A549 treated with ZK216348 at 1 μM for 4 hours (cell line): Measurements from ENCODE around the gene MAP3K6. TPM values are rescaled to one million over a fixed set of nuclear protein-coding genes. Genes with fewer than 3 reads are reported as not detected.

Experiments
- total RNA-seq: library from RNA; stranded (reverse); fragments of 200-300 nt; extraction: Qiagen RNA extraction; gene quantifications from 5 replicates; pipeline ENCODE4 v1.2.3, GENCODE V29; 2022; ENCODE audit warnings: low read depth

Gene MAP3K6, protein sequence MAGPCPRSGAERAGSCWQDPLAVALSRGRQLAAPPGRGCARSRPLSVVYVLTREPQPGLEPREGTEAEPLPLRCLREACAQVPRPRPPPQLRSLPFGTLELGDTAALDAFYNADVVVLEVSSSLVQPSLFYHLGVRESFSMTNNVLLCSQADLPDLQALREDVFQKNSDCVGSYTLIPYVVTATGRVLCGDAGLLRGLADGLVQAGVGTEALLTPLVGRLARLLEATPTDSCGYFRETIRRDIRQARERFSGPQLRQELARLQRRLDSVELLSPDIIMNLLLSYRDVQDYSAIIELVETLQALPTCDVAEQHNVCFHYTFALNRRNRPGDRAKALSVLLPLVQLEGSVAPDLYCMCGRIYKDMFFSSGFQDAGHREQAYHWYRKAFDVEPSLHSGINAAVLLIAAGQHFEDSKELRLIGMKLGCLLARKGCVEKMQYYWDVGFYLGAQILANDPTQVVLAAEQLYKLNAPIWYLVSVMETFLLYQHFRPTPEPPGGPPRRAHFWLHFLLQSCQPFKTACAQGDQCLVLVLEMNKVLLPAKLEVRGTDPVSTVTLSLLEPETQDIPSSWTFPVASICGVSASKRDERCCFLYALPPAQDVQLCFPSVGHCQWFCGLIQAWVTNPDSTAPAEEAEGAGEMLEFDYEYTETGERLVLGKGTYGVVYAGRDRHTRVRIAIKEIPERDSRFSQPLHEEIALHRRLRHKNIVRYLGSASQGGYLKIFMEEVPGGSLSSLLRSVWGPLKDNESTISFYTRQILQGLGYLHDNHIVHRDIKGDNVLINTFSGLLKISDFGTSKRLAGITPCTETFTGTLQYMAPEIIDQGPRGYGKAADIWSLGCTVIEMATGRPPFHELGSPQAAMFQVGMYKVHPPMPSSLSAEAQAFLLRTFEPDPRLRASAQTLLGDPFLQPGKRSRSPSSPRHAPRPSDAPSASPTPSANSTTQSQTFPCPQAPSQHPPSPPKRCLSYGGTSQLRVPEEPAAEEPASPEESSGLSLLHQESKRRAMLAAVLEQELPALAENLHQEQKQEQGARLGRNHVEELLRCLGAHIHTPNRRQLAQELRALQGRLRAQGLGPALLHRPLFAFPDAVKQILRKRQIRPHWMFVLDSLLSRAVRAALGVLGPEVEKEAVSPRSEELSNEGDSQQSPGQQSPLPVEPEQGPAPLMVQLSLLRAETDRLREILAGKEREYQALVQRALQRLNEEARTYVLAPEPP (N-terminal part only)
- total RNA-seq = 10.5 to 15.7 TPM (median 13.7 TPM) in 5 replicates

DNA sequence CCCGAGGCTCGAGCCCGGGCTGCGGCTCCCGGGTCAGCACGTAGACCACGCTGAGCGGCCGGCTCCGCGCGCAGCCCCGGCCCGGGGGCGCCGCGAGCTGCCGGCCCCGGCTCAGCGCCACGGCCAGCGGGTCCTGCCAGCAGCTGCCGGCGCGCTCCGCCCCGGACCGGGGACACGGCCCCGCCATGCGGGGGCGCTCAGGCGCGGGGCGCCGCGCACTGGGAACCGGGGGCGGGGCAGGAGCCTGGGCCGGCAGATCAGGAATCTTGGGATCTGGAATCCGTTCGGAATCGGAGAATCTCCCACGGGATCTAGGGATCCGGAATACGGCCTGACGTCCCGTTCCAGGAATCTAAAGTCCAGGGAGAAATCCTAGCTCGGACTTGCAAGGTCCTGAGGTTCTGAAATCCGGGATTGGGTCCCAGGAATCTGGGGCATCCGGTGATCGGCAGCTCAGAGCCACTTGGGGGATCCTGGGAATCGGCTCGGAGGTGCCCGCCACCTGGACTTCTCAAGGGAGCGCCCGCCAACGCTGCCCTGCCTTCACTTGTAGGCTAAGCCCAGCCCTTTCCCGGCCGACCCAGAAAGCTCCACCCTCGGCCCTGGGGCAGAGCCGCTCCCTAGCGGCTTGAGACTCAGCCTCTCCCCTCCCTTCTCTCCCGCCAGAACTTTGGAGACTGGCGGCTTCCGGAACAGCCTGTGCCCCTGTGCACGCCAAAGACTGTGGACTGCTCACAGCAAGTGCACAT, at the start of gene MAP3K6:
MAP3K6 (minus strand) TSS at position 551 of the 749 bp plus-strand sequence; CDS start at position 187, 364 bp downstream.

DNA sequence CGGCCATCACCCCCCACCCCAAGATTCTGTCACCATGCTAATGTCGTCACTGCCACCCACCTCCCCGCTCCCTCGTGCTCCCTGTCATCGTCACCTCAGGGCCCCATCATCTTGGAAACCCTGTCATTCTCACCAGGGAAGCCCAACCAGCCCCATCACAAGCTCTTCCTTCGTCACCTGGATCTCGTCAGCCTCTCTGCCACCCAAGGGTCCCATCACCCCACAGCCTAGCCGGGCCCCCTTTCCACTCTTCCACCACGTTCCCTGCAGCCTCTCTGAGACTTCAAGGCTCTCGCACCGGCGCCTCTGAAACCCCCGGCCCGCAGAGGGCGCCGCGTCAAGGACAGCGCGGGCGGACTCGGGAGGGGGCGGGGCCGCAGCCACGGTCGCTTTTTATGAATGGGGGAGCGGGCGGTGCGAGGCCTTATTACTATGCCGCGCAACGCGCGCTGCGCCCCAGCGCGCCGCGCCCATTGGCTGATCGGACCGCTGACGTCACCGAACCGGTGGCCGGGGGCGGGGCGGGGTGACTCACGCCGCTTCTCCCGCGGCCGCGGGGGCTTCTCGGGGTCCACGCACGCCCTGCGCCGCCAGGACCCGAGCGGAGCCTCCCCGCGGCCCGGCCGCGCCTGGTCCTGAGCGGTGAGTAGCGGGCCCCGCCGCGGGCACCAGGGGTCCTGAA, 25.5 kb upstream of the MAP3K6 start, which contains the start of gene GPR3:
GPR3 (plus strand) TSS at position 527 of the 682 bp plus-strand sequence. CDS start 1,177 bp downstream, outside the sequence.

DNA sequence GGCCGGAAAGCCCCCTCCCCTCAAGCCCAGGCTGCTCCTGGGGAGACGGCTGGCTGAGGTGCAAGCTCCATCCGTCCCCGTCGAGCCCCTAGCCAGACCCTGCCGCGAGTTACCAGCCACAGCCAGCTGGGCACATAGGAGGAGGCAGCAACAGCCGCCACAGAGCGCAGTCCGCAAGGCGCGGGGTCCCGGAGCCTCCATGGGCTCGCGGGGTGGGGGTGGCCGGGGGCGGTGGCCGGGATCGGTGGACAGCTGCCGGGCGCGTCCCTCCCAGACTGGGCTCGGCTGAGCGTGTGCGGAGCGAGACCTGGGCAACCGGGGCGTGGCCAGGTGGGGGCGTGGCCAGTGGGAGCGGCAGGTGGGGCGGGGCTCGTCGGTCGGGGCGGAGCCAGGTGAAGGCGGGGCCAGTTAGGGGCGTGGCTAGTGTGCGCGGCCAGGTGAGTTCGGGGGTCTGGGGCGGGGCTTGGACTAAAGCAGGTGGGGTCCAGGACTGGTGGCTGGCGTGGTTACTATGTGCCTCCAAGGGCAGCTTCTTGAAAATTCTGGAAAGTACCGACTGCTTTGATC, 16.4 kb upstream of the MAP3K6 start, which contains the start of gene CD164L2:
CD164L2 (minus strand) TSS at position 295 of the 567 bp plus-strand sequence; CDS start at position 201, 94 bp downstream.

DNA sequence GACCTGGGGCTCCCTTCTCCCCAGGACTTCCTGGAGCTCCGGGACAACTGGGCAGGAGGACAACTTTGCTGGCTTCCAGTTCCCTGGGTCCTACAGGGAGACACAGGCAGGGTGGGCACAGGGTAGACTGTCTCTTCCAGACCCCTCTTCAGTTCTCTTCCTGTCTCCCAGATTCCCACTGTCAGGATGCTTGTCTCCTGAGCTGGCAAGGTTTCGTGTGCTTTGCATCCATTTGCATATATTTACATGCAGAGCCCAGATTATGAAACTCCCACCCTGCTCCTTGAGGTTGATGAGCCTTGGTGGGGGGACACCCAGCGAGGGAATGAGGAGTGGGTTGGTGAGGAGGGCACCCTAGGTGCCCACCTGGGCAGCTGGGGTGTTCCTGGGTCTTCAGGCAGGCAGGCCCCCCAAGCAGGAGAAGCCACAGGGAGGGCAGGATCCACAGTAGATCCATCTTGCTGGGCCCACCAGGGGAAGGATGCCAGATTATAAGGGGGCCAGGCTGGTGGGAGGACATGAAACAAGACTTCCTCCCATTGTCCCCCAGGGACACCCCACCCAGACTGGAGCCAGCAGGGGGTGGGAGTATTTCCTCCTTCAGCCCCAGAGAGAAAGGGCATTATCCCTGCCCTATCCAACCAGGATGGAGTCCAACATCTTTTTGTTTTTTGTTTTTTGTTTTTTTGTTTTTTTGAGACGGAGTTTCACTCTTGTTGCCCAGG, 7.8 kb upstream of the MAP3K6 start, which contains the start of gene FCN3:
FCN3 (minus strand) TSS at position 463 of the 725 bp plus-strand sequence; CDS start at position 457, 6 bp downstream.

DNA sequence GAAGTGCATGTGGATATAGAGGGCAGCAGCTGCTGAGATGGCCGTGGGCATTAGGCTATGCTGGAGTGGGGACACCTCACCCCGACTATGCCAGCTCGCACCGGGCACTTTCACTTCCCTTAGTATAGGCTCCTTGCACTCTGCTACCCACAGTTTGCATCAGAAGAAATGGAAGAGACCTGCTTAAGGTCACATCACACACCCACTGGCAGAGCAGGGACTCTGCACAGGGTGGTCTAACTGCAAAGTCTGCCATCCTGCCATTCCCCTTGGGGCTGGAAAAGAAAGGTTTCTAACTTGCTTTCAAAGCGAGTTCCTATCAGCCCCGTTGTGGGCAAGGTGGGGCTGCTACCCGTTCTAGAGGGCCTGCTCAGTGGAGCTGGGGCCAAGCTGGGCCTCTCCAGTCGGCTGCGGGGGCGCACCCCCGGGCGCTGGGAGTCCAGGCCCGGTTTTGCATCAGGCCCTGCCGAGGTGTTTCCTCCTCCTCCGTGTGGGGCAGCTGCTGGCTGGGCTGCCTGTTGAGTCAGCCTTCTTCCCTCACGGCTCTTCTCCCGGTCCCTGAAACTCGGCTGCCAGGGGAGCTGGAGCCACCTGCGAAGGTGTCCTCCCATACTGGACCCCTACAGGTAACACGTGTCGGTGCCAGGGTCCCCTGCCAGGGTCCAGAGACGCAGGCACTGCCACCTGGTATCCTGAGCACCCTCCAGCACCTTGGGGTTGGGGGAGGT, 25.1 kb downstream of the MAP3K6 start, which contains the start of gene SYTL1:
SYTL1 (plus strand) TSS at position 498 of the 728 bp plus-strand sequence. CDS start 3,313 bp downstream, outside the sequence.

DNA sequence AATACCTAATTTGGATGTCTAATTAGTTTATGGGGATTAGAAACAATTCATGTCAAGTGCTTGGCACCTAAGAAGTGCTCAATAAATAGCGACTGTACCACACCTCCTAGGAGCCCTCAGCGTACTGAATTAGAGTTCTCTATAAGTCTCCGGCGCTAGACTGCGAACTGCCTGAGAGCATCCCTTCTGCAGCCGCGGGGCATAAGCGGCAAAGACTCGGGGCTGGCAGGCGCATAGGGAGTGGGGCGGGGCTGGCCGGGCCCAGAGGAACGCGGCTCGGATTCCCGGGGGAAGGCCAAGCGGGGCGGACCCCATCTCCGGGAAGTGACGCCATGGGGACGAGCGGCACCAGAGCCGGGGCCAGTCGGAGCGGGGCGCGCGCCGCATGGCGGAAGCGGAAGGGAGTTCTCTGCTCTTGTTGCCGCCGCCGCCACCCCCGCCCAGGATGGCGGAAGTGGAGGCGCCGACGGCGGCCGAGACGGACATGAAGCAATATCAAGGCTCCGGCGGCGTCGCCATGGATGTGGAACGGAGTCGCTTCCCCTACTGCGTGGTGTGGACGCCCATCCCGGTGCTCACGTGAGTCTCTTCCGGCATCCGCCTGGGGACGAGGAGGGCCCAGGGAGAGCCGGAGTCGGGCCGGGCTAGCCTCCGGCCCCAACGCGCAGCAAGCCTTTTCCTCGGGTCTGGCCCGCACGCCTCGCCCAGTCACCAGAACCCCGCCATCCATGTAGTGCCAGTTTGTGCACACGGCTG, 44.8 kb downstream of the MAP3K6 start, which contains the start of gene TMEM222:
TMEM222 (plus strand) TSS at position 351 of the 756 bp plus-strand sequence; CDS start at position 386, 35 bp downstream.

Other genes starting within 250 kb of the MAP3K6 start
- gene SLC9A1, start 211.8 kb downstream of the MAP3K6 start, total RNA-seq = 13.8 to 15.5 TPM (median 14.8 TPM) in 5 replicates
- 5.0 to 8.4 TPM (median 7.0 TPM) in 5 replicates for gene WDTC1, start 132.3 kb downstream of the MAP3K6 start, total RNA-seq
- gene TMEM222, start 44.8 kb downstream of the MAP3K6 start, total RNA-seq = 35.4 to 50.0 TPM (median 46.7 TPM) in 5 replicates
- 0.33 to 1.2 TPM (median 0.51 TPM) in 5 replicates for gene SYTL1, start 24.9 kb downstream of the MAP3K6 start, total RNA-seq
- not detected in 5 replicates for gene FCN3, start 7.9 kb upstream of the MAP3K6 start, total RNA-seq
- not detected in 5 replicates for gene CD164L2, start 16.4 kb upstream of the MAP3K6 start, total RNA-seq
- 1.2 to 2.2 TPM (median 1.7 TPM) in 5 replicates for gene GPR3, start 25.7 kb upstream of the MAP3K6 start, total RNA-seq
- gene WASF2, start 123.2 kb upstream of the MAP3K6 start, total RNA-seq = 42.5 to 64.6 TPM (median 54.2 TPM) in 5 replicates
- 11.0 to 25.5 TPM (median 20.2 TPM) in 5 replicates for gene AHDC1, start 237.2 kb upstream of the MAP3K6 start, total RNA-seq